Measurements from ENCODE around the gene CASP8. TPM values are rescaled to one million over a fixed set of nuclear protein-coding genes. Genes with fewer than 3 reads are reported as not detected.
A peak's percentile ranks its signal among the peaks of the same experiment; 100 is the strongest.

Gene CASP8
- total and polyA plus RNA-seq, 2 of the 8 experiments (the other 6 are each of a cell fraction or from before 2014, with no cell fraction given): 2.3 to 3.6 TPM

- FAIRE-seq (no peak), DNase-seq (ENCODE audit: low read depth in 1 of 2, low spot score in 2 of 2) (peak in 1 of 2 experiments; percentile 45)
- WGBS, 2 experiments (ENCODE audit: extremely low coverage in 1 of 2, insufficient coverage in 1 of 2, insufficient read length in 1 of 2, insufficient replicate concordance in 2 of 2, low coverage in 1 of 2, low lambda C conversion rate in 2 of 2, missing lambda C conversion rate in 1 of 2): 90% methylated on average over 21 of the region's 21 CpGs; no CpG with 5 or more reads in 1 of the 2 experiments
- CTCF ChIA-PET (ENCODE audit: partially characterized antibody): interaction anchor here (0.6 to 3.3 kb wide), 13 partner anchors 12 to 413 kb away, joined by 3 to 42 read pairs (median 5); partner anchors contain the start of genes CASP10 and PPIL3
- Histone ChIP-seq H4K5ac (ENCODE audit: insufficient read length, low read depth, low read length) (no peak overlapping the region), H3K14ac (ENCODE audit: insufficient read length) (no peak overlapping the region), H4K8ac (ENCODE audit: extremely low read depth, insufficient read depth, low read length) (no peak overlapping the region), H2BK20ac (ENCODE audit: low read length) (no peak overlapping the region), H2BK5ac (ENCODE audit: low read depth, low read length) (peak overlapping the region; percentile 7; the same call in 1 of the 2 replicates), H4K91ac (replicated peaks; ENCODE audit: insufficient read length, low read length) (no peak overlapping the region), H3K23me2 (ENCODE audit: low read depth, low read length) (no peaks in the 10 kb centered on the region; the same call in 1 of the 2 replicates), H4K20me1 (replicated peaks in 1 of 2; ENCODE audit: control insufficient read depth in 1 of 2, insufficient read depth in 2 of 2, low read length in 2 of 2) (no peaks in the 10 kb centered on the region), H3K4ac (replicated peaks; ENCODE audit: insufficient read length, low read depth, low read length) (no peak overlapping the region), H2AK5ac (ENCODE audit: low read depth, low read length) (no peak overlapping the region), H2BK12ac (ENCODE audit: low read depth, low read length) (no peak overlapping the region), H3K56ac (replicated peaks; ENCODE audit: insufficient read length, low read depth, low read length) (no peak overlapping the region), H3K18ac (ENCODE audit: extremely low read depth, low read length) (no peak overlapping the region), H3K27ac (ENCODE audit: low read depth, low read length) (no peak overlapping the region), H3K27me3 (replicated peaks in 1 of 4; ENCODE audit: control insufficient read depth in 3 of 4, extremely low read depth in 1 of 4, insufficient read depth in 3 of 4, low read length in 3 of 4) (no peaks in the 10 kb centered on the region), H2AFZ (ENCODE audit: low read length) (peak overlapping the region; percentile 55; the same call in 1 of the 2 replicates), H3K4me1 (replicated peaks in 1 of 4; ENCODE audit: control insufficient read depth in 3 of 4, insufficient read depth in 4 of 4, low read length in 3 of 4) (no peaks in the 10 kb centered on the region; a peak in 1 of 7 replicates), H3K9ac (replicated peaks in 1 of 4; ENCODE audit: extremely low read depth in 1 of 4, low read depth in 3 of 4, low read length in 3 of 4) (no peak overlapping the region), H3K4me3 (ENCODE audit: extremely low read depth in 1 of 4, insufficient read depth in 2 of 4, low read depth in 3 of 4, low read length in 4 of 4) (peak overlapping the region in 3 of 4 experiments; percentile 7 to 48 (median 20); a peak in 4 of 8 replicates), H3K4me2 (ENCODE audit: insufficient read depth in 1 of 2, low read depth in 2 of 2, low read length in 2 of 2) (peak overlapping the region; percentile 51 to 65), H2BK120ac (replicated peaks; ENCODE audit: low read depth, low read length) (no peak overlapping the region), H3K36me3 (ENCODE audit: control insufficient read depth in 2 of 4, insufficient read depth in 4 of 4, low read length in 3 of 4) (no peaks in the 10 kb centered on the region), H3K79me1 (ENCODE audit: low read depth, low read length) (no peaks in the 10 kb centered on the region), H3K79me2 (ENCODE audit: control insufficient read depth in 1 of 2, insufficient read depth in 2 of 2, low read length in 2 of 2) (no peaks in the 10 kb centered on the region), H3K9me3 (ENCODE audit: insufficient read depth in 2 of 2, low read depth in 1 of 2, low read length in 1 of 2) (no peaks in the 10 kb centered on the region), H2BK15ac (ENCODE audit: low read length) (no peak overlapping the region), H3K23ac (ENCODE audit: insufficient read length) (no peak overlapping the region)
- POLR2A ChIA-PET (ENCODE audit: partially characterized antibody): interaction anchor here (0.6 to 0.7 kb wide), 2 partner anchors 29 to 217 kb away, joined by 3 read pairs; no protein-coding TSS in a partner anchor
- no peak for TF ChIP-seq SIRT6 (IDR thresholded peaks at IDR 0.05; ENCODE audit: low read length)
- no peak for TF ChIP-seq CBX5 (IDR thresholded peaks at IDR 0.05; ENCODE audit: low read depth, low read length)
- no peak for TF ChIP-seq TCF12 (IDR thresholded peaks at IDR 0.05; ENCODE audit: low read depth, low read length)
- TF ChIP-seq E2F6 (IDR thresholded peaks at IDR 0.05): no peak
- TF ChIP-seq YY1 (IDR thresholded peaks at IDR 0.05; ENCODE audit: low read depth, low read length): no peak
- TF ChIP-seq BACH1 (IDR thresholded peaks at IDR 0.05; ENCODE audit: low read length): no peak
- no peak for TF ChIP-seq USF2 (IDR thresholded peaks at IDR 0.05; ENCODE audit: low read length)
- TF ChIP-seq SUZ12 (IDR thresholded peaks at IDR 0.05; ENCODE audit: low read length): no peak
Measured at GRCh38 chr2:201233812-201234662, 26.3 kb upstream of the CASP8 start.
